Astrocyte (in vitro differentiated cells and primary cell): ENCODE data around the gene CNKSR3. TPM values are rescaled to one million over a fixed set of nuclear protein-coding genes. Genes with fewer than 3 reads are reported as not detected.
A peak's percentile ranks its signal among the peaks of the same experiment; 100 is the strongest.

Source experiments
- DNase-seq: peaks from one replicate; pipeline ENCODE4 v3.0.0-alpha.2; 2010; ENCODE audit warnings: low read depth
- FAIRE-seq: peaks from 2 replicates; lab custom pipeline; 2011; peaks lifted over from hg19 to GRCh38; lab: Jason Lieb, UNC
- H2AFZ ChIP-seq: 2 replicates; pipeline ENCODE4 v1.6.0; 2012; ENCODE audit warnings: low read depth, low read length, inconsistent platforms
- H3K27ac ChIP-seq: 2 replicates; pipeline ENCODE4 v1.5.1; 2011; ENCODE audit warnings: low read depth, low read length, inconsistent platforms
- H3K27me3 ChIP-seq: 2 replicates; pipeline ENCODE4 v1.6.0; 2011; ENCODE audit warnings: low read length, inconsistent platforms; ENCODE audit not compliant: insufficient read depth
- H3K36me3 ChIP-seq: 2 replicates; pipeline ENCODE4 v1.5.1; 2011; ENCODE audit warnings: low read length, inconsistent platforms; ENCODE audit not compliant: insufficient read depth
- H3K4me1 ChIP-seq: 2 replicates; pipeline ENCODE4 v1.5.1; 2011; ENCODE audit warnings: low read length, inconsistent platforms; ENCODE audit not compliant: insufficient read depth
- H3K4me2 ChIP-seq: 2 replicates; pipeline ENCODE4 v1.6.0; 2012; ENCODE audit warnings: low read length, inconsistent platforms
- H3K4me3 ChIP-seq: 2 replicates; pipeline ENCODE4 v1.5.1; 2011; ENCODE audit warnings: low read depth, mild to moderate bottlenecking, low read length, inconsistent platforms; ENCODE audit not compliant: insufficient read depth
- H3K79me2 ChIP-seq: 2 replicates; pipeline ENCODE4 v1.6.0; 2012; ENCODE audit warnings: mild to moderate bottlenecking, low read length, inconsistent platforms; ENCODE audit not compliant: insufficient read depth
- H3K9ac ChIP-seq: 2 replicates; pipeline ENCODE4 v1.6.0; 2012; ENCODE audit warnings: mild to moderate bottlenecking, low read length, inconsistent platforms
- H3K9me3 ChIP-seq: 2 replicates; pipeline ENCODE4 v1.5.1; 2012; ENCODE audit warnings: low read depth, mild to moderate bottlenecking, low read length, inconsistent platforms; ENCODE audit not compliant: insufficient read depth
- H4K20me1 ChIP-seq: 2 replicates; pipeline ENCODE4 v1.6.0; 2012; ENCODE audit warnings: low read length, inconsistent platforms; ENCODE audit not compliant: insufficient read depth
- H3K27ac Mint-ChIP-seq: one replicate; pipeline ENCODE4 v1.8.0; 2021; ENCODE audit warnings: mild to moderate bottlenecking, mixed read lengths; ENCODE audit not compliant: unreplicated experiment
- H3K27me3 Mint-ChIP-seq: one replicate; pipeline ENCODE4 v1.8.0; 2021; ENCODE audit warnings: low read depth, mixed read lengths; ENCODE audit not compliant: unreplicated experiment
- H3K36me3 Mint-ChIP-seq: one replicate; pipeline ENCODE4 v1.8.0; 2021; ENCODE audit warnings: low read depth, mixed read lengths; ENCODE audit not compliant: unreplicated experiment
- H3K4me1 Mint-ChIP-seq: one replicate; pipeline ENCODE4 v1.8.0; 2021; ENCODE audit warnings: low read depth, mixed read lengths; ENCODE audit not compliant: unreplicated experiment
- H3K4me3 Mint-ChIP-seq: one replicate; pipeline ENCODE4 v1.8.0; 2021; ENCODE audit warnings: mild to moderate bottlenecking, moderate library complexity, mixed read lengths; ENCODE audit not compliant: unreplicated experiment
- H3K9me3 Mint-ChIP-seq: one replicate; pipeline ENCODE4 v1.8.0; 2021; ENCODE audit warnings: mild to moderate bottlenecking, mixed read lengths; ENCODE audit not compliant: unreplicated experiment
- EZH2 ChIP-seq: IDR thresholded peaks from 2 replicates; pipeline ENCODE4 v1.6.1; 2012; ENCODE audit warnings: mild to moderate bottlenecking, low read length, inconsistent platforms; ENCODE audit not compliant: insufficient read depth
- total RNA-seq: library from RNA; stranded (reverse); gene quantifications from 2 replicates; pipeline ENCODE4 v1.2.1, GENCODE V29; 2021
- TF ChIP-seq, protein P1 (sequence below): IDR thresholded peaks from 2 replicates; pipeline ENCODE4 v1.5.1; 2011; ENCODE audit warnings: low read depth, mild to moderate bottlenecking, inconsistent platforms, low read length, moderate library complexity; ENCODE audit not compliant: insufficient read depth

Gene CNKSR3
- total RNA-seq, 1 donor from 2014 or later = 11.1 TPM

DNA sequence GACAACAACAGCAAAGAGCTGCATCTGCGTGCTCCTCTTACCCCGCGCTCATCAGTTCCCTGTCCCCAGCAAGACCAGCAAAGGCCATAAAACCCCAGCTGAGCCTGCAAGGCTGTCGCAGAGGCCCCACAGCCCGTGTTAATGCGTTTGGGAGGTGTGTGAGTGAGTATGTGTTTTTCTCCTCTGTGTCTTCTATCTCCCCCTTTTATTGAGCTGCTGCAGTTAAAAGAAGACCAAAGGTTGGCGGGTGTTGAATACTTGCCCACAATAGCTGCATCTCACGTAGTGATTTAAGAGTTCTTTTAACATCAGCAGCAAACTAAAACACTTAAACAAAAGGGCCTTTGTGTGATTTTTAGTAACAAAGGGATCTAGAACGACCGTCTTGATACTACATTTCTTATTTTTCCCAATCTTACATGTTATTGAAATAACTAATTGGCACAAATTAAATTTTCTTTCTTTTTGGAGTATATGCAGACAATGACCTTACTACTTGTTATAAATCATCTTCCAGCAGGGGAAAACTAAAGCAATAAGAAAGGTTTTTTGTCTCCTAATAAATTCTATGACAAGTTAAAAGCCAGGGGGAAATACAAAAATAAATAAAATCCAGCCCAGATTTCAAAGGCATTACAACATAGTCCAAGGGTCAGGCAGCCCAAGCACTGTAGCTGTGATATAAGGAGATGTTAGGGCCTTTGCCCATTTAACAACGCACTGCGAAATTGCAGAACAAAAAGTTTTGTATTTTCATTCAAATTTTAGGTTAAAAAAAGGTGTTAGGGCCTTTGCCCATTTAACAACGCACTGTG, 27.2 kb upstream of the CNKSR3 start:
- Histone ChIP-seq H3K4me2 (no peak overlapping the region), H3K27ac (no peak overlapping the region), H3K9ac (no peak overlapping the region), H3K9me3 (no peaks in the 10 kb centered on the region), H3K36me3 (no peaks in the 10 kb centered on the region), H2AFZ (no peak overlapping the region), H3K4me1 (no peaks in the 10 kb centered on the region), H3K4me3 (no peak overlapping the region), H3K27me3 (no peaks in the 10 kb centered on the region), H3K79me2 (no peaks in the 10 kb centered on the region), H4K20me1 (no peaks in the 10 kb centered on the region)
- FAIRE-seq = no peak
- Mint-ChIP-seq H3K4me3 (no peak overlapping the region), H3K4me1 (peaks cover 5% of the 10 kb centered on the region), H3K36me3 (no peaks in the 10 kb centered on the region), H3K27ac (no peak overlapping the region), H3K27me3 (no peaks in the 10 kb centered on the region), H3K9me3 (no peaks in the 10 kb centered on the region)
- TF ChIP-seq, protein P1, sequence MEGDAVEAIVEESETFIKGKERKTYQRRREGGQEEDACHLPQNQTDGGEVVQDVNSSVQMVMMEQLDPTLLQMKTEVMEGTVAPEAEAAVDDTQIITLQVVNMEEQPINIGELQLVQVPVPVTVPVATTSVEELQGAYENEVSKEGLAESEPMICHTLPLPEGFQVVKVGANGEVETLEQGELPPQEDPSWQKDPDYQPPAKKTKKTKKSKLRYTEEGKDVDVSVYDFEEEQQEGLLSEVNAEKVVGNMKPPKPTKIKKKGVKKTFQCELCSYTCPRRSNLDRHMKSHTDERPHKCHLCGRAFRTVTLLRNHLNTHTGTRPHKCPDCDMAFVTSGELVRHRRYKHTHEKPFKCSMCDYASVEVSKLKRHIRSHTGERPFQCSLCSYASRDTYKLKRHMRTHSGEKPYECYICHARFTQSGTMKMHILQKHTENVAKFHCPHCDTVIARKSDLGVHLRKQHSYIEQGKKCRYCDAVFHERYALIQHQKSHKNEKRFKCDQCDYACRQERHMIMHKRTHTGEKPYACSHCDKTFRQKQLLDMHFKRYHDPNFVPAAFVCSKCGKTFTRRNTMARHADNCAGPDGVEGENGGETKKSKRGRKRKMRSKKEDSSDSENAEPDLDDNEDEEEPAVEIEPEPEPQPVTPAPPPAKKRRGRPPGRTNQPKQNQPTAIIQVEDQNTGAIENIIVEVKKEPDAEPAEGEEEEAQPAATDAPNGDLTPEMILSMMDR = no peak
- no peak for TF ChIP-seq EZH2
- no peak for DNase-seq

- Mint-ChIP-seq H3K36me3 (no peaks in the 10 kb centered on the region), H3K4me3 (no peak overlapping the region), H3K27me3 (no peaks in the 10 kb centered on the region), H3K27ac (peak overlapping the region; percentile 13), H3K4me1 (peaks cover 5% of the 10 kb centered on the region), H3K9me3 (no peaks in the 10 kb centered on the region)
- Histone ChIP-seq H3K79me2 (no peaks in the 10 kb centered on the region), H3K9me3 (no peaks in the 10 kb centered on the region), H3K36me3 (no peaks in the 10 kb centered on the region), H3K9ac (no peak overlapping the region), H3K4me1 (no peaks in the 10 kb centered on the region), H2AFZ (no peak overlapping the region), H3K4me2 (no peak overlapping the region), H3K4me3 (no peak overlapping the region), H4K20me1 (no peaks in the 10 kb centered on the region), H3K27ac (no peak overlapping the region), H3K27me3 (no peaks in the 10 kb centered on the region)
- FAIRE-seq = no peak
- DNase-seq = no peak
- TF ChIP-seq, protein P1 = no peak
- no peak for TF ChIP-seq EZH2
Observed at GRCh38 chr6:154536999-154537398, 26.5 kb upstream of the CNKSR3 start.

GRCh38 chr6:154536255-154536654, 25.8 kb upstream of the CNKSR3 start:
- Mint-ChIP-seq H3K36me3 (no peaks in the 10 kb centered on the region), H3K27me3 (no peaks in the 10 kb centered on the region), H3K4me3 (no peak overlapping the region), H3K27ac (no peak overlapping the region), H3K4me1 (peaks cover 5% of the 10 kb centered on the region), H3K9me3 (no peaks in the 10 kb centered on the region)
- no peak for DNase-seq
- no peak for FAIRE-seq
- Histone ChIP-seq H3K27me3 (no peaks in the 10 kb centered on the region), H3K79me2 (no peaks in the 10 kb centered on the region), H3K9me3 (no peaks in the 10 kb centered on the region), H4K20me1 (no peaks in the 10 kb centered on the region), H3K4me1 (no peaks in the 10 kb centered on the region), H3K36me3 (no peaks in the 10 kb centered on the region), H3K27ac (no peak overlapping the region), H3K4me2 (no peak overlapping the region), H2AFZ (no peak overlapping the region), H3K9ac (no peak overlapping the region), H3K4me3 (no peak overlapping the region)
- no peak for TF ChIP-seq EZH2
- TF ChIP-seq, protein P1 = no peak
